Cardiac muscle cell (in vitro differentiated cells and primary cell): ENCODE results near the gene COG2. TPM values are rescaled to one million over a fixed set of nuclear protein-coding genes. Genes with fewer than 3 reads are reported as not detected.
A peak's percentile ranks its signal among the peaks of the same experiment; 100 is the strongest.

Experiments
- DNase-seq, 2 donors: peaks; one replicate each; pipeline versions ENCODE4 v3.0.0 to v3.0.0-alpha.2; 2010 to 2017; ENCODE audit warnings: low read depth in 1 of 2, low spot score in 1 of 2
- H3K27ac ChIP-seq: fragments of 200-600 bp; sonication (generic); 2 replicates; pipeline ENCODE4 v1.5.1; 2016
- H3K27me3 ChIP-seq: fragments of 200-600 bp; sonication (generic); 2 replicates; pipeline ENCODE4 v1.6.0; 2016; ENCODE audit warnings: control low read depth
- H3K36me3 ChIP-seq: fragments of 200-600 bp; sonication (generic); 2 replicates; pipeline ENCODE4 v1.5.1; 2016; ENCODE audit warnings: control low read depth
- H3K4me1 ChIP-seq: fragments of 200-600 bp; sonication (generic); 2 replicates; pipeline ENCODE4 v1.8.1; 2017; ENCODE audit warnings: low read depth, mild to moderate bottlenecking, mixed run types
- H3K4me3 ChIP-seq: fragments of 200-600 bp; sonication (generic); 2 replicates; pipeline ENCODE4 v1.5.1; 2016; ENCODE audit warnings: mild to moderate bottlenecking
- H3K9me3 ChIP-seq: fragments of 200-600 bp; sonication (generic); 2 replicates; pipeline ENCODE4 v1.5.1; 2017; ENCODE audit warnings: low read depth, mild to moderate bottlenecking, control low read depth
- polyA plus RNA-seq: library from polyadenylated mRNA; unstranded; fragments of >200 nt; fragmentation: Nextera tagmentation; extraction: Ambion mirVana; gene quantifications from 2 replicates; pipeline ENCODE4 v1.2.1, GENCODE V29; 2016
- total RNA-seq: library from RNA; depleted of rRNA; stranded (reverse); fragments of >200 nt; gene quantifications from 2 replicates; pipeline ENCODE4 v1.2.3, GENCODE V29; 2016
- TF ChIP-seq, protein P1 (sequence below): IDR thresholded peaks from 2 replicates; pipeline ENCODE4 v1.5.1; 2012; ENCODE audit warnings: low read depth, mild to moderate bottlenecking, low read length

COG2 gene
- total and polyA plus RNA-seq, 2 experiments from 2014 or later = 23.2 to 27.4 TPM

DNA sequence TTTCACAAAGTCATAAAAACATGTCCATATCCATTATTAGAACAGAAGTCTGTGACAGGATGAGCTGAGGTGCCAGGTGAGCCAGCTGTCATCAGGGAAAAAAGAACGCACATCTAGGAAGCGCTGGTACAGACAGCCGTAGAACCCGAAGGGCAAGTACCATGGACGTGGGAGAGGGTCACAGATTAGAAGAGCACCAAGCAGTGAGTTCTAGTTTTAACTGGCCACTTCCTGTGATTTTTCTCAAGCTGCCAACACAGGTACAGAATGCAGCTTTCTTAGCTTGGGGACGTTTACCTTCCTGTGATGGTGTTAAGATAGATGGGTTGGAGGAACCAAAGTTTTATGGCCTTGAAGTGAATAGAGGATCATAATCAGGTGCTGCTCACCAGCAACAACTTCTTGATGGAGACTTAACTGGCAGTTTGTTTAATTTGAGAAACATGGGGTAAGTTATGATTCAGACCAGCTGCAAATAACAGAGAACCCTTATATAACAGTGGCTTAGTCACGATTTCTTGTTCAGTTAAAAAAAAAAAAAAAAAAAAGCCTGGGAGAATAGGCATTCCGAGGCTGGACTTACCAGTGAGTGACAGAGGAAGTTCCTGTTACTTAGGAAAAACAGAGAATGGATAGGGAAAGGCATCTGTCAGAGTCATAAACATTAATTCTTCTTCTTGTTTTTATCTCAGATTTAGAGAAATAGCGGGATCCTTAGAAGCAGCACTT, 40.8 kb downstream of the COG2 start:
- Histone ChIP-seq H3K36me3 (peaks cover 51% of the 10 kb centered on the region), H3K27me3 (no peaks in the 10 kb centered on the region), H3K27ac (peak overlapping the region; percentile 83), H3K9me3 (no peaks in the 10 kb centered on the region), H3K4me3 (no peak overlapping the region), H3K4me1 (peaks cover 26% of the 10 kb centered on the region)
- TF ChIP-seq, protein P1, sequence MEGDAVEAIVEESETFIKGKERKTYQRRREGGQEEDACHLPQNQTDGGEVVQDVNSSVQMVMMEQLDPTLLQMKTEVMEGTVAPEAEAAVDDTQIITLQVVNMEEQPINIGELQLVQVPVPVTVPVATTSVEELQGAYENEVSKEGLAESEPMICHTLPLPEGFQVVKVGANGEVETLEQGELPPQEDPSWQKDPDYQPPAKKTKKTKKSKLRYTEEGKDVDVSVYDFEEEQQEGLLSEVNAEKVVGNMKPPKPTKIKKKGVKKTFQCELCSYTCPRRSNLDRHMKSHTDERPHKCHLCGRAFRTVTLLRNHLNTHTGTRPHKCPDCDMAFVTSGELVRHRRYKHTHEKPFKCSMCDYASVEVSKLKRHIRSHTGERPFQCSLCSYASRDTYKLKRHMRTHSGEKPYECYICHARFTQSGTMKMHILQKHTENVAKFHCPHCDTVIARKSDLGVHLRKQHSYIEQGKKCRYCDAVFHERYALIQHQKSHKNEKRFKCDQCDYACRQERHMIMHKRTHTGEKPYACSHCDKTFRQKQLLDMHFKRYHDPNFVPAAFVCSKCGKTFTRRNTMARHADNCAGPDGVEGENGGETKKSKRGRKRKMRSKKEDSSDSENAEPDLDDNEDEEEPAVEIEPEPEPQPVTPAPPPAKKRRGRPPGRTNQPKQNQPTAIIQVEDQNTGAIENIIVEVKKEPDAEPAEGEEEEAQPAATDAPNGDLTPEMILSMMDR = no peak
- peak in 1 of 2 donors; percentile 6 for DNase-seq

GRCh38 chr1:230684146-230684545, 41.9 kb downstream of the COG2 start:
- peaks cover 46% of the 10 kb centered on the region for H3K36me3 ChIP-seq
- DNase-seq = no peak
- no peaks in the 10 kb centered on the region for H3K27me3 ChIP-seq
- H3K4me1 ChIP-seq = peaks cover 26% of the 10 kb centered on the region
- TF ChIP-seq, protein P1 = no peak
- no peak overlapping the region for H3K27ac ChIP-seq
- H3K4me3 ChIP-seq = no peak overlapping the region
- H3K9me3 ChIP-seq = no peaks in the 10 kb centered on the region

- Histone ChIP-seq H3K9me3 (no peaks in the 10 kb centered on the region), H3K4me3 (no peak overlapping the region), H3K27me3 (no peaks in the 10 kb centered on the region), H3K4me1 (peaks cover 26% of the 10 kb centered on the region), H3K27ac (no peak overlapping the region), H3K36me3 (peaks cover 48% of the 10 kb centered on the region)
- TF ChIP-seq, protein P1 = no peak
- no peak for DNase-seq
Observed at GRCh38 chr1:230684998-230685397, 42.7 kb downstream of the COG2 start.

GRCh38 chr1:230686747-230687146, 44.5 kb downstream of the COG2 start:
- no peaks in the 10 kb centered on the region for H3K9me3 ChIP-seq
- H3K4me3 ChIP-seq = no peak overlapping the region
- H3K27me3 ChIP-seq = no peaks in the 10 kb centered on the region
- no peak for DNase-seq
- no peak overlapping the region for H3K27ac ChIP-seq
- H3K36me3 ChIP-seq = peaks cover 56% of the 10 kb centered on the region
- TF ChIP-seq, protein P1 = no peak
- H3K4me1 ChIP-seq = peaks cover 13% of the 10 kb centered on the region

- H3K36me3 ChIP-seq = peaks cover 52% of the 10 kb centered on the region
Observed at GRCh38 chr1:230690101-230690500, 47.8 kb downstream of the COG2 start.

More at GRCh38 chr1:230690101-230690500, 47.8 kb downstream of the COG2 start:
- Histone ChIP-seq H3K27ac (no peak overlapping the region), H3K4me1 (no peaks in the 10 kb centered on the region), H3K4me3 (no peak overlapping the region), H3K27me3 (no peaks in the 10 kb centered on the region), H3K9me3 (no peaks in the 10 kb centered on the region)
- DNase-seq = peak in 1 of 2 donors; percentile 18
- TF ChIP-seq, protein P1 = no peak
